Transverse colon (tissue), 3 donors: Measurements from ENCODE around the gene SCAF8.

ENCODE experiments used
- CTCF ChIP-seq, 5 experiments: fragments of 200-600 bp in 3 of 5; fragments of 450-650 bp in 2 of 5; sonication (generic) in 3 of 5; IDR thresholded peaks; 1 replicate in 2 of 5; 2 replicates in 3 of 5; pipeline ENCODE4 v1.5.1; 2016 to 2017; ENCODE audit warnings: antibody characterized with exemption in 5 of 5, inconsistent platforms in 3 of 5, mild to moderate bottlenecking in 2 of 5, moderate library complexity in 1 of 5
- EP300 ChIP-seq: sonication (generic); formaldehyde crosslinking; IDR thresholded peaks from one replicate; pipeline ENCODE4 v1.6.1; 2017; ENCODE audit warnings: antibody characterized with exemption, low read depth
- POLR2A ChIP-seq: fragments of 450-650 bp; IDR thresholded peaks from one replicate; pipeline ENCODE4 v1.6.1; 2016; ENCODE audit warnings: antibody characterized with exemption, mild to moderate bottlenecking, moderate library complexity

DNA sequence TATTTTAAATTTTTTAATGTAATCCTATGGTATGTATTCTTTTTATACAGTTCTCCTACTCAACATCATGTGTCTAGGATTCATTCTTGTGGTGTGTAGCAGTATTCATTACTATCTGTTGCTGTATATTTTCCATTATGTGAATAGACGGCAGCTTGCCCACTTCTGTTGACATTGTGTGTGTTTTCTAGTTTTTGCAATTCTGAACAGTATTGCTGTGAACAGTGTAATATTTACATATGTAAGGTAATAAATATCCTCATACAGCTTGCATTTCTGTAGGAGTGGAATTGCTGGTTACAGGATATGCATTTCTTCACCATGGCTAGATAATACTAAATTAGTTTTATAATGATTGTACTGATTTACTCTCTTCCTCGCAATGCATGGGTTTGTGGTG, 51.9 kb downstream of the SCAF8 start:
- no peak for TF ChIP-seq EP300
- TF ChIP-seq POLR2A = no peak
- no peak for TF ChIP-seq CTCF (IDR thresholded peaks at IDR 0.05)
